ENCODE results near the gene AGA. TPM values are rescaled to one million over a fixed set of nuclear protein-coding genes. Genes with fewer than 3 reads are reported as not detected.

Gene AGA
- total and polyA plus RNA-seq, 2 of the 4 experiments (the other 2 are of a cell fraction) = 26.3 to 38.5 TPM

GRCh38 chr4:177478496-177478895 is 36.3 kb upstream of the AGA start:
- peak overlapping the region; percentile 17; the same call in 1 of the 2 replicates for H3K4me2 ChIP-seq (ENCODE audit: low read depth, low read length)
- H3K23ac ChIP-seq (ENCODE audit: low read depth, low read length) = no peak overlapping the region
- H2BK120ac ChIP-seq (ENCODE audit: low read depth, low read length) = peak overlapping the region; percentile 43; the same call in 1 of the 2 replicates
- peak overlapping the region; percentile 22; the same call in 1 of the 2 replicates for H3K4ac ChIP-seq (ENCODE audit: low read depth, low read length)
- H3K27ac ChIP-seq (ENCODE audit: insufficient read depth, low read length) = no peak overlapping the region
- no peaks in the 10 kb centered on the region for H3K9me3 ChIP-seq (ENCODE audit: control insufficient read depth, insufficient read depth, low read length)
- peak overlapping the region; percentile 87; the same call in 1 of the 2 replicates for H3K18ac ChIP-seq (ENCODE audit: low read depth, low read length)
- H2AK9ac ChIP-seq (replicated peaks; ENCODE audit: low read depth, low read length, poor library complexity) = no peak overlapping the region
- ChIA-PET CTCF (no interaction called here), POLR2A (ENCODE audit: unreplicated experiment) (no interaction called here)
- peak overlapping the region; percentile 59; the same call in 1 of the 2 replicates for H2BK20ac ChIP-seq (ENCODE audit: low read depth, low read length)
- H3K27me3 ChIP-seq (ENCODE audit: control insufficient read depth, insufficient read depth, low read length) = no peaks in the 10 kb centered on the region
- no peak for DNase-seq
- intact Hi-C loops (cut with micrococcal nuclease) (no loop called here), in situ Hi-C loops (cut with MboI; ENCODE audit: low sequenced_read_pairs) (no loop called here), dilution Hi-C loops (cut with HindIII; ENCODE audit: low sequenced_read_pairs, unreplicated experiment) (no loop called here)
- H3K9ac ChIP-seq (ENCODE audit: low read depth, low read length) = no peak overlapping the region
- no TSS peak for BruUV-seq (replicated peaks)
- H3K56ac ChIP-seq (ENCODE audit: extremely low read depth, insufficient read depth, low read length) = no peak overlapping the region
- H2BK5ac ChIP-seq (ENCODE audit: low read depth, low read length, poor library complexity, severe bottlenecking) = peak overlapping the region; percentile 68
- no peak for ATAC-seq (ENCODE audit: low read depth)
- no CpG with 5 or more reads among the region's 2 CpGs for WGBS, 2 experiments (ENCODE audit: extremely low coverage in 2 of 2, insufficient read length in 1 of 2)
- TF ChIP-seq POLR2A (IDR thresholded peaks at IDR 0.05; ENCODE audit: low read depth, low read length) = no peak
- TF ChIP-seq, protein P1, sequence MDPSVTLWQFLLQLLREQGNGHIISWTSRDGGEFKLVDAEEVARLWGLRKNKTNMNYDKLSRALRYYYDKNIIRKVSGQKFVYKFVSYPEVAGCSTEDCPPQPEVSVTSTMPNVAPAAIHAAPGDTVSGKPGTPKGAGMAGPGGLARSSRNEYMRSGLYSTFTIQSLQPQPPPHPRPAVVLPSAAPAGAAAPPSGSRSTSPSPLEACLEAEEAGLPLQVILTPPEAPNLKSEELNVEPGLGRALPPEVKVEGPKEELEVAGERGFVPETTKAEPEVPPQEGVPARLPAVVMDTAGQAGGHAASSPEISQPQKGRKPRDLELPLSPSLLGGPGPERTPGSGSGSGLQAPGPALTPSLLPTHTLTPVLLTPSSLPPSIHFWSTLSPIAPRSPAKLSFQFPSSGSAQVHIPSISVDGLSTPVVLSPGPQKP (IDR thresholded peaks at IDR 0.05; ENCODE audit: borderline replicate concordance, low read depth, low read length) = no peak
- TF ChIP-seq, protein P2, sequence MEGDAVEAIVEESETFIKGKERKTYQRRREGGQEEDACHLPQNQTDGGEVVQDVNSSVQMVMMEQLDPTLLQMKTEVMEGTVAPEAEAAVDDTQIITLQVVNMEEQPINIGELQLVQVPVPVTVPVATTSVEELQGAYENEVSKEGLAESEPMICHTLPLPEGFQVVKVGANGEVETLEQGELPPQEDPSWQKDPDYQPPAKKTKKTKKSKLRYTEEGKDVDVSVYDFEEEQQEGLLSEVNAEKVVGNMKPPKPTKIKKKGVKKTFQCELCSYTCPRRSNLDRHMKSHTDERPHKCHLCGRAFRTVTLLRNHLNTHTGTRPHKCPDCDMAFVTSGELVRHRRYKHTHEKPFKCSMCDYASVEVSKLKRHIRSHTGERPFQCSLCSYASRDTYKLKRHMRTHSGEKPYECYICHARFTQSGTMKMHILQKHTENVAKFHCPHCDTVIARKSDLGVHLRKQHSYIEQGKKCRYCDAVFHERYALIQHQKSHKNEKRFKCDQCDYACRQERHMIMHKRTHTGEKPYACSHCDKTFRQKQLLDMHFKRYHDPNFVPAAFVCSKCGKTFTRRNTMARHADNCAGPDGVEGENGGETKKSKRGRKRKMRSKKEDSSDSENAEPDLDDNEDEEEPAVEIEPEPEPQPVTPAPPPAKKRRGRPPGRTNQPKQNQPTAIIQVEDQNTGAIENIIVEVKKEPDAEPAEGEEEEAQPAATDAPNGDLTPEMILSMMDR (conservative IDR thresholded peaks at IDR 0.05; ENCODE audit: low read depth, low read length) = no peak
- TF ChIP-seq BHLHE40 (IDR thresholded peaks at IDR 0.05; ENCODE audit: low read depth, low read length) = no peak
- TF ChIP-seq RCOR1 (IDR thresholded peaks at IDR 0.05; ENCODE audit: insufficient replicate concordance, low read length) = no peak
- TF ChIP-seq FOS (IDR thresholded peaks at IDR 0.05; ENCODE audit: low read depth, low read length) = no peak
- peaks cover 0 to 3% of the 10 kb centered on the region in 2 experiments; a peak in 1 of 4 replicates for H3K79me1 ChIP-seq (ENCODE audit: low read depth in 1 of 2, low read length in 2 of 2)
- peak overlapping the region; percentile 34; the same call in 1 of the 2 replicates for H4K91ac ChIP-seq (ENCODE audit: insufficient read depth, low read depth, low read length)
- H3K14ac ChIP-seq (replicated peaks; ENCODE audit: low read depth, low read length) = no peak overlapping the region
- peak overlapping the region in 1 of 2 experiments; percentile 59 for H4K8ac ChIP-seq (ENCODE audit: low read depth in 2 of 2, low read length in 2 of 2)
- H3K9me1 ChIP-seq (ENCODE audit: insufficient read depth, low read length) = no peaks in the 10 kb centered on the region; the same call in 1 of the 2 replicates
- no peak overlapping the region for H2AK5ac ChIP-seq (ENCODE audit: low read depth, low read length)
- no peak overlapping the region for H3K4me3 ChIP-seq (ENCODE audit: insufficient read depth, low read depth, low read length)
- no peaks in the 10 kb centered on the region for H3K36me3 ChIP-seq (ENCODE audit: control insufficient read depth, insufficient read depth, low read length)
- no peak overlapping the region for H2AFZ ChIP-seq (replicated peaks; ENCODE audit: low read length, poor library complexity)
- H4K20me1 ChIP-seq (ENCODE audit: insufficient read depth, low read length) = no peaks in the 10 kb centered on the region
- peaks cover 6% of the 10 kb centered on the region; the same call in 1 of the 2 replicates for H3K4me1 ChIP-seq (ENCODE audit: control insufficient read depth, insufficient read depth, low read length)
- H4K5ac ChIP-seq (ENCODE audit: low read depth, low read length) = peak overlapping the region; percentile 49; the same call in 1 of the 2 replicates
- no peak overlapping the region for H2BK15ac ChIP-seq (ENCODE audit: low read depth, low read length)
